M059J (cell line): ENCODE data around the gene OASL. TPM values are rescaled to one million over a fixed set of nuclear protein-coding genes. Genes with fewer than 3 reads are reported as not detected.

ENCODE experiments used
- total RNA-seq: library from RNA; depleted of rRNA; stranded (reverse); fragments of >200 nt; shearing (Covaris generic); gene quantifications from 2 replicates; pipeline ENCODE4 v1.2.3, GENCODE V29; 2014; rRNA removed

Gene OASL
- total RNA-seq, 1 experiment from 2014 or later, result 115 TPM

Other genes with a start within 250 kb of the OASL start
- 3.9 and 9.7 TPM in 2 replicates for gene SPPL3, start 134.9 kb downstream of the OASL start, total RNA-seq
- gene HNF1A, start 60.7 kb downstream of the OASL start, total RNA-seq, result not detected in 2 replicates
- 11.5 and 18.2 TPM in 2 replicates for gene C12orf43, start 22.8 kb downstream of the OASL start, total RNA-seq
- 2.8 and 6.1 TPM in 2 replicates for gene P2RX7, start 93.6 kb upstream of the OASL start, total RNA-seq
- gene P2RX4, start 170.9 kb upstream of the OASL start, total RNA-seq, result 29.6 and 34.2 TPM in 2 replicates